Thyroid gland (tissue), 4 donors: Measurements from ENCODE around the gene RNF186.

Experiments used
- POLR2A ChIP-seq, 2 donors: fragments of 450-650 bp; IDR thresholded peaks; one replicate each; pipeline ENCODE4 v1.6.1; 2017; ENCODE audit warnings: antibody characterized with exemption in 2 of 2, mild to moderate bottlenecking in 2 of 2, moderate library complexity in 1 of 2
- TF ChIP-seq, protein P1 (sequence below), 6 experiments: fragments of 200-600 bp in 3 of 6; fragments of 450-650 bp in 3 of 6; sonication (generic) in 3 of 6; IDR thresholded peaks; one replicate each; pipeline ENCODE4 v1.5.1; 2016 to 2019; ENCODE audit warnings: antibody characterized with exemption in 6 of 6, mild to moderate bottlenecking in 2 of 6, inconsistent platforms in 1 of 6, moderate library complexity in 1 of 6

DNA sequence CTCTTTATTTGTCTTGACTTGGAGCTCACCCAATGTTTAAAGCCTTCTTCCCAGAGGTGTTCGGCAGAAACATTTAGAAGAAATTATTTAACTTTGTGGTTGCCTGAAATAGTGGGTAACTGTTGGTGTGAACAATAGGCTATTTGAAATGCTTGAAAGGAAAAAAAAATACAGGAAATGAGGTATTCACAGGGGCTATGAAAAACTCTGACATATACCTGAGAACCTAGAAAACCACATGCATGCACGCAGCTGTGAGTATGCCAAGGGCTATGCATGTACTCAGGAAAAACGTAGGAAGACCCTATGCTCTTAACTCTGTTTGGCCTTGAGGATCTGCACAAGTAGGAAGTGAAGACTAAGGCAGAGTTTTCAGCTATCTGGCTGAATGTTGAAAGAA lies 16.4 kb upstream of the RNF186 start:
- TF ChIP-seq, protein P1, sequence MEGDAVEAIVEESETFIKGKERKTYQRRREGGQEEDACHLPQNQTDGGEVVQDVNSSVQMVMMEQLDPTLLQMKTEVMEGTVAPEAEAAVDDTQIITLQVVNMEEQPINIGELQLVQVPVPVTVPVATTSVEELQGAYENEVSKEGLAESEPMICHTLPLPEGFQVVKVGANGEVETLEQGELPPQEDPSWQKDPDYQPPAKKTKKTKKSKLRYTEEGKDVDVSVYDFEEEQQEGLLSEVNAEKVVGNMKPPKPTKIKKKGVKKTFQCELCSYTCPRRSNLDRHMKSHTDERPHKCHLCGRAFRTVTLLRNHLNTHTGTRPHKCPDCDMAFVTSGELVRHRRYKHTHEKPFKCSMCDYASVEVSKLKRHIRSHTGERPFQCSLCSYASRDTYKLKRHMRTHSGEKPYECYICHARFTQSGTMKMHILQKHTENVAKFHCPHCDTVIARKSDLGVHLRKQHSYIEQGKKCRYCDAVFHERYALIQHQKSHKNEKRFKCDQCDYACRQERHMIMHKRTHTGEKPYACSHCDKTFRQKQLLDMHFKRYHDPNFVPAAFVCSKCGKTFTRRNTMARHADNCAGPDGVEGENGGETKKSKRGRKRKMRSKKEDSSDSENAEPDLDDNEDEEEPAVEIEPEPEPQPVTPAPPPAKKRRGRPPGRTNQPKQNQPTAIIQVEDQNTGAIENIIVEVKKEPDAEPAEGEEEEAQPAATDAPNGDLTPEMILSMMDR (IDR thresholded peaks at IDR 0.05) = no peak
- no peak for TF ChIP-seq POLR2A (IDR thresholded peaks at IDR 0.05)
